Activated CD4-positive, alpha-beta T cell treated with anti-CD3 and anti-CD28 coated beads, Interleukin-2, amount 50 U/mL, for 48 hours (primary cell): ENCODE results near the gene CORO7.

Source experiments
- DNase-seq, 2 experiments: peaks; one replicate each; pipeline ENCODE4 v3.0.0-alpha.2; 2020

CORO7 gene

DNA sequence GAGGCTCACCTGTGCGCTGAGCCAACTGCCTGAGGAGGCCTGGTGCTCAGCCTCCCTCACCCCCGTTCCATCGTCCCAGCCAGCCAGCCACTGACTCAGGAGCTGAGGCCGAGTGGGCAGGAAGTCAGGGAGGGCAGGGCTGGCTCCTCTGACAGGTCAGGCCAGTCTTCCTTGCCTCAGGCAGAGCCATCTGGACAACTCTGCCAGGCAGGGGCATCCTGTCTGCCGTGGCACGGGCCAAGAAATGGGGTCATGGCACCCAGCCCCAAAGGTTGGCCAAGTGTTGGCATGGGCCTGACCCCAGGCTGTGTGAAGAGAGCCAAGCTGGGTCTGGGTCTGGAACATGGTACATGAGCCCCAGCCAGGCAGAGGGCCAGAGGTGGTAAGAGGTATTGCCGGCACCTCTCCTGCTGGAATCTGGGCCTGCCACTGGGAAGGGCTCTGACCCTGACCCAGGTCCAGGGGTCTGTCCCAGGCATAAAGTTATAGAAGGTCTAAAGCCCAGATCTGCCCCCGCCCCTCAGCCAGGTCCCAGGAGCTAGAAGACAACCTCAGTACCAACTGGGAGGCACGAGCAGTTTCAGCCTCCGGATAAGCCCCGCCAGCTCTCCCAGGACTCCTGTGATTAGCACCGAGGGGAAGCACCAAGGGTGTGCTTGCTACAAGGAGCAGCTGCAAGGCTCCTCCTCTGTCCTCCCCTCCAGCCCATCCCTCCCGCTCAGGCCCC is 47.2 kb downstream of the CORO7 start:
- DNase-seq = no peak

GRCh38 chr16:4367393-4367856 is 49.0 kb downstream of the CORO7 start:
- DNase-seq = no peak

DNA sequence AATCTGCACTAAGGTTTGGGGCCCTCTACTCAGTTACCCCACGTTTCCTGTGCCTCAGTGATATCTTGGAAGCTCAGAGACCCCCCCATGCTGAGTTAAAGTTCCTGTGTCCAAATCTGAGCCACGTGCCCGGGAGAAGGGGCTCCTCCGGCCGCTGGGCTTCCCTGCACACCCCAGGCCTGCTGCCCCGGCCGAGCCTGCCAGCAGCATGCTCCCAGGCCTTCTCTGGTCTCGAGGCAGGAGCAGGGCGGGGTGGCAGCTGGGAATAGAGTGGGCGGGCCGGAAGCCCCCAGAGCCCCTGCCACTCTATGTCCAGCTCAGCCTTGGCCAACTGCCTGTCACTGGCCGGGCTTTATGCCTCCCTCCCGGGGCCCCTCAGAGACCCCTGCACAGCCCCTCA is 50.4 kb downstream of the CORO7 start:
- DNase-seq = no peak

DNA sequence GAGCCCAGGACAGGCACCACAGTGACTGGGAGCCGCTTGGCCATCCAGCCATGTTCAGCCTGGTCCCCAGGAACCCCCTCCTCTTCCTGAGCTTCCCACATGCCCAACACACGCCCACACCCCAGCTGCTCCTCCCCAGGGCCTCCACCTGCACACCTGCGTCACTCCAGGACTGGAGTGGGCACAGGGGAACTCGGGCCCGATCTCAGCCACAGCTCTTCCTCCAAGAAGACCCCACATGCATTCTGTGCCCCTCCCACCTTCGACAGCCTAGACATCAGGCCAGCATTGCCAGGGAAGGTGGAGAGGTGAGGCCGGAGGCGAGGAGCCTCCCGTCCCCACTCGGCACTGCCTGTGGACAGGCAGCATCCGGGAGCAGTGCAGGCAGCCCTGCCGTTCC is 50.8 kb downstream of the CORO7 start:
- no peak for DNase-seq

GRCh38 chr16:4365014-4365406 is 51.4 kb downstream of the CORO7 start:
- no peak for DNase-seq

DNA sequence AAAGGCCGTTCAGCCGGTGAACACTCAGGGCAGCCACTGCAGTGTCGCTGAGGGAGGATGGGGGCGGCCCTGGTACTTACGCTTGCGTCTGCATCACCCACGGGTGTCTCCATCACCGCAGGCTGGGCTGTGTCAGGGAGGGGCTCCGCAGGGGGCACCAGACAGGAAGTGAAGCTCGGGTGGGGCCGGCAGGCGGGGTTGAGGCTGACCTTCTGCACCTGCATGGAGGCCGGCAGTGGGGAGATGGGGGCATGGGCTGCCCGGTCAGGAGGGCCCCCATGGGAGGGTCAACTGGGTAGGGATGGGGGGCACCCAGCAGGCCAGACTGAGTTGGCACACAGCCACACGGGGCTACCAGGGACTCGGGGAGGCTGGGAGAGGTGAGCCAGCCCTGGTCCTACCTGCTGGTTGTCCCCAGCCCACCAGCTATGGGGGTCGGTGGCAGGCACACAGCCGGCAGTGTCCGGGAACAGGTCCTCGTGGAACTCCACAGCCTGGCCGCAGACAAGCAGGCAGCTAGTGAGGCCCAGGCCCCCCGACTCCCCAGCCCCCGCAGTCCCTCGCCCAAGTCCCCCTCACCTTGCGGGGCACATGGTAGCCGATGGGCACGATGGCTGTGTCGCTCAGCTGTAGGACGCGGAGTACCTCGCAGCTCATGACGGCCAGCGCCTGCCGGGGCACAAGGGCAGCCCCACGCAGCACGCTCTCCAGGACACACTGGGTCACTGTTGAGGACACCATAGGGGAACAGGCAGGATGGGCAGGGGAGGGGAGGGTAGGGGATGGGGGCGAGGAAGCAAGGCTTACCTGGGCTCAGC is 52.0 kb downstream of the CORO7 start:
- DNase-seq = no peak

DNA sequence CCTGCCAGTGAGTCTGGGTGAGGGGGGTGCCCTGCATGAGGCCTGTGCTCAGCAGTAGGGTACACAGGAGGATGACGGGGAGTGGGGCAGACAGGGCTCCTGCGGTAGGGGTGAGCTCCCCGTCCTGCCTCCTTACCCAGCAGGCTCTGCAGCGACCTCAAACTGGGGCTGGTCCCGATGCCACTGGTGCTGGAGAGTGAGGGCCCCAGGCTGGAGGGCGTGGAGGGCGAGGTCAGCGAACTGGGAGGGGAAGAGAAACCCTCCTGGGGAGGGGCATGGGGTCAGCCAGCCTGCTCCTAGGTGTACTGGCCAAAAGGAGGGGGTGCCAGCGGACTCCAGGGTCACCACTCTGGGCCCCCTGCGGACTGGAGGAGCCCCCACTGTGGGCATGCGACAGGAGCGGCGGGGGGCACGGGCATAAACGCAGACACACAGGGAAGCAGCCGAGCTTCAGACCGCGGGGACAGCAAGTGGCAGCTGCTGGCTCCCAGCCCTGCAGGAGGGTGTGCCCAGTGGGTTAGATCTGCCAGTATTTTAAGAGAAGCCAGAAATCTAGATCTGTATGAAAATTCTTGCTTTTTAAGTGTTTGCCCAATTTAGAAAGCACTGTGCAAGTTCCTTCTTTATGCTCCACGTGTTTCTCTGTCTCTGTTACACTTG is 53.8 kb downstream of the CORO7 start:
- DNase-seq = no peak

- no peak for DNase-seq
Measured at GRCh38 chr16:4361944-4362311, 54.5 kb downstream of the CORO7 start.

DNA sequence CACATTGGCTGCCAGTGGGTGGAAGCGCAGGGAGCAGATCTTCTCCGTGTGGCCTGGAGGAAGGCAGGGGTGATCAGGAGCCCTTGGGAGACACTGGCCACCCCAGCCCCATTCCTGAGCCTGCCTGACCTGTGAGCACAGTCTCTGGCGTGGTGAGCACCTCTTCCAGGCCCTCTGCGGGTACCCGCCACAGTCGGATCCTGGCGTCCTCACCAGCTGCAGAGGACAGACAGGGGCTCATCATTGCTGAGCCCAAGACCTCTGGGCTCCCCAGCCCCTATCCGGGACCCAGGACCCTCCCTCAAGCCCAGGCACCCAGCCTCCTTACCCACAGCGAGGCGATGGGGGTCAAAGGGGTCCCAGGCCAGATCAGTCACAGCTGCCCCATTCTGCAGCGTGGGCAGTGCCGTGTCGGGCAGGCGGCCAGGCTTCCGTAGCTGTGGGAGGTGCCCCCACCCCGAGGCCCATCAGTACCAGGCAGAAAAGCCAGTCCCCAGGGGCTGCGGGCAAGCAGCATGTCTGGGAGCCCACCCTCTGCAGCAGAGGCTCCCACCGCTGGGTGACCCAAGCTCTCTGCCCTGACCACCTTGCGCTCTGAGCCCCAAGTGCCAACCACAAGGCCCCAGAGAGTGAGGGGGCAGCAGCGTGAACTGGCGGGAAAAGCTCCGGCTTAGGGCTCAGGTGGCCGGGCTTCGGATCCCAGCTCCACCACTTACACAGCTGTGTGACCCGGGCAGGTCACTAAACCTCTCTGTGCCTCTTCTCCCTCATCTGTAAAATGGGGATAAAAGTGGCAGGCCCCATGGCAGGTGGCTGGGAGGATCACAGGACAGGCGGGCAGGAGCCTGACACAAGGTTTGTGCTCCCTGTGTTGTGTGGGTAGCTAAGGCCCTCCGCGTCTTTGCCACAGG is 55.1 kb downstream of the CORO7 start:
- DNase-seq = no peak

GRCh38 chr16:4360538-4361021 is 55.8 kb downstream of the CORO7 start:
- peak; percentile 26 to 39 for DNase-seq

GRCh38 chr16:4359914-4360313 is 56.5 kb downstream of the CORO7 start:
- DNase-seq = no peak

DNA sequence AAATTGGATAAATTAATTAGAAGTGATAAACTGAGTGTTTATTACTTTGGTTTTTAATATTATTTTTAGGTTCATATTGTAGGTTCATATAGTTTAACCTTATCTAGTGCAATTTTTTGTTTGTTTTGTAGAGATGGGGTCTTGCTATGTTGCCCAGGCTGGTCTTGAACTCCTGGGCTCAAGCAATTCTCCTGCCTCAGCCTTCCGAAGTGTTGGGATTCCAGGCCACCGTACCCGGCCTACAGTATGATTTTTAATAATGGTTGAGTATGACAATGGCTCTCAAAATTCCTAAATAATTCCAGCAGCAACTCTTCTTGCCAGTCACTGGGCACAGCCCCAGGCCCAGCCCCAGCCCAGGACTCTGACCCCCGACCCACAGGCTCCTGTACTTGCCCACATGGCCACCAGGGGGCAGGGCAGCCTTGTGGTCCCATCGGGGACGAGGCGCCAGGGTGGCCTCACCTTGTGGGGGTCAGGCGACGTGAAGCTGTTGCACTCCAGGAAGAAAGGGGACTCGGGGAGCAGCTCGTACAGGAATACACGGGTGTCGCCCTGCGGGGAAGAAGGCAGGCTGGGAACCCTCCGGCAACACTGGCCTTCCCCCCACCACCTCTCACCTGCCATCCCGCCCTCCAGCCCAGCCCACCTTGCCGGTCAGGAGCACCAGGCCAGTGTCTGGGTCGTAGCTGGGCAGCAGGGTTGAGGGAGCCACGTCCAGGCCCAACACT is 57.4 kb downstream of the CORO7 start:
- peak; percentile 73 to 74 for DNase-seq

DNA sequence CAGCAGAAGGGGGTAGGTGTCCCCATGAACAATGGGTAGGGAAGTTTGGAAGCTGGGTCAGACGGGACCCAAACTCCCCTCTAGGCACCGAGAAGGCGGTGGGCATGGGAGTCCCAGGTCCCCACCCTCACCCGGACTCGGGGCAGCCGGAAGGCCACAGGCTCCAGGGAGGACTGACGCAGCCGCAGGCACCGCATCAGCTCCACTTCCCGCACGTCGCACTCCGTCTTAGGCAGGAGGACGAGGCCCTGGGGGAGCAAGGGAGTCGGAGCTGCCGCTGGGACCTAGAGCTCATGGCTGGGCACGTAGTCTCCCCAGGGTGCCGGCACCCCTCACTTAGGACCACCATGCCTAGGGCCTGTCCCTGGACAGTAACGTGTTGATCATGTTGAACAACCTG is 58.2 kb downstream of the CORO7 start:
- no peak for DNase-seq

- DNase-seq = no peak
Measured at GRCh38 chr16:4356820-4357219, 59.6 kb downstream of the CORO7 start.

- DNase-seq = no peak
Measured at GRCh38 chr16:4354512-4355409, 61.6 kb downstream of the CORO7 start.

GRCh38 chr16:4353675-4354074 is 62.7 kb downstream of the CORO7 start:
- no peak for DNase-seq

DNA sequence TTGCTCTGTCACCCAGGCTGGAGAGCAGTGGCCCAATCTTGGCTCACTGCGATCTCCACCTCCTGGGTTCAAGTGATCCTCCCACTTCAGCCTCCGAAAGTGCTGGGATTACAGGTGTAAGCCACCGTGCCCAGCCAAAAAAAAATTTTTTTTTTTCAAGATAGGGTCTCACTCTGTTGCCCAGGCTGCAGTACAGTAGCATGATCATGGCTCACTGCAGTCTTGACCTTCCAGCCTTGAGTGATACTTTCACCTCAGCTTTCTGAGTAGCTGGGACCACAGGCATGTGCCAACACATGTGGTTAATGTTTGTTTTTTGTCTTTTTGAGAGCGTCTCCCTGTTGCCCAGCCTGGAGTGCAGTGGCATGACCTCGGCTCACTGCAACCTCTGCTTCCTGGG is 63.6 kb downstream of the CORO7 start:
- DNase-seq = no peak

DNA sequence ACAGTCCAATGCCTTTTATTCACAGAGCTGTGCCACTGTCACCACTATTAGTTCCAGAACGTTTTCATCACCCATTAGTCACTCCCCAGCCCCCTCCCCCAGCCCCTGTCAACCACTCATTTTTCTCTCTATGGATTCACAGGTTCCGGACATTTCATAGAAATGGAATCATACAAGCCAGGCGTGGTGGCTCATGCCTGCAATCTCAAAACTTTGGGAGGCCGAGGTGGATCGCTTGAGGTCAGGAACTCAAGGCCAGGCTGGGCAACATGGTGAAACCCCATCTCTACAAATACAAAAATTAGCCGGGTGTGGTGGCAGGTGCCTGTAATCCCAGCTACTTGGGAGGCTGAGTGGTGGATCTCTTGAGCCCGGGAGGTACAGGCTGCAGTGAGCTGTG is 64.5 kb downstream of the CORO7 start:
- DNase-seq = peak; percentile 27 to 34

DNA sequence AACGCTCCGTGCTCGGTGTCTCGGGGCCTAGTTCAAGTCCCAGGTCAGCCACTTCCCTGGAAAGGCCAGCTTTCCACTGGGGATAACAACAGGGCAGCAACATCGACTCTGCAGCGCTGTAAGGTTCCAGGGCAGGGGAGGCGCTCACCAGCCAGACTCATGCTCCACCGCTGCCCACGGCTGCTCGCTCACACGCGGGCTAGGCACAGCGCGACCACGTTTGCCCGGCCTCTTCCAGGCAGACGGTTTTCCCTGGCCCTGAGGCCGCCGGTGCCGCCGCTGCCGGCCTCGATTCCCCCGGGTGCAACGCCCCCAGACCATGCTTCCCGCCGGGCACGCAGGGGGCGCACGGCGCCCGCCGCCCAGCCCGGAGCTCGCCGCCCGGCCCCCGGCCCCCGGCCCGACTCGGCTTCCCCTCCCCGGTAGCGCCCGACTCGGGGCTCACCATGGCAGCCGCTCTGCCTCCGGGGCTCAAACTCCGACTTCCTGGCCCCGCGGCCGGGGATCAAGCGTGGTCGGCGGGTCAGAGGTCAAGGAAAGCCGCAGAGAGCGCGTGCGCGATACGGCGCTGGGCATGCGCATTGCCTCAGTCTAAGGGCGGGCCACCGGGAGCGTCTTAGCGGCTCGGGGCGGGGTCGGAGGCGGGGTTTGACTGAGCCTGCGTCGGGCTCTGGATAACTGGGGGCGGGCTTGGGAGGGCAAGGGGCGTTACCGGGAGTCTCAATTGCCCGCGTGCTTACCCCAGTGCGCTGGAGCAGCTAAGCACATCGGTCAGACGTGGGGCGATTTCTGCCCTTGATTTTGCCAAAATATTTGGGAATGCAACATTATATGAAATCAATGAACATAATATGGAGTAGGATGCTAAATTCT is 65.4 kb downstream of the CORO7 start, which contains the start of gene PAM16:
PAM16 (minus strand) TSS at position 535 of the 873 bp plus-strand sequence; CDS start at position 448, 87 bp downstream.
- peak; percentile 99 for DNase-seq
